B cell (primary cell): Measurements from ENCODE around the gene SIL1. TPM values are rescaled to one million over a fixed set of nuclear protein-coding genes. Genes with fewer than 3 reads are reported as not detected.

Experiments used
- ATAC-seq: fragments of 200-7000 bp; cut with Tn5 transposase; one replicate; pipeline ENCODE4 v1.10.0; 2021; ENCODE audit warnings: low read depth, mild to moderate bottlenecking, moderate number of reproducible peaks, moderate library complexity
- CTCF ChIA-PET: fragments of 350-600 bp; sonication (Branson Sonifier 250); formaldehyde crosslinking; loops from one replicate; lab custom pipeline; 2021; ENCODE audit warnings: antibody characterized with exemption, inconsistent platforms; lab: Charles Lee
- POLR2A ChIA-PET: fragments of 350-600 bp; sonication (Branson Sonifier 250); formaldehyde crosslinking; loops from one replicate; lab custom pipeline; 2021; ENCODE audit warnings: antibody characterized with exemption; lab: Charles Lee
- DNase-seq: peaks from one replicate; pipeline ENCODE4 v3.0.0; 2013
- H2AFZ ChIP-seq: 2 replicates; pipeline ENCODE4 v1.6.1; 2012; ENCODE audit warnings: mild to moderate bottlenecking, low read depth, low read length; ENCODE audit not compliant: insufficient read depth, poor library complexity, severe bottlenecking
- H3K27ac ChIP-seq, 2 donors: 1 replicate in 1 of 2; 2 replicates in 1 of 2; pipeline ENCODE4 v1.5.1; 2012 to 2013; ENCODE audit warnings: low read length in 2 of 2, mild to moderate bottlenecking in 2 of 2, moderate library complexity in 1 of 2
- H3K27me3 ChIP-seq, 4 experiments: fragments of 200-600 bp in 1 of 4; sonication (generic) in 1 of 4; replicated peaks in 1 of 4; 1 replicate in 2 of 4; 2 replicates in 2 of 4; pipeline versions ENCODE4 v1.6.1 to v1.7.0; 2013 to 2016; ENCODE audit warnings: low read length in 3 of 4, mild to moderate bottlenecking in 2 of 4, mixed read lengths in 1 of 4, moderate library complexity in 1 of 4; ENCODE audit not compliant: insufficient read depth in 4 of 4, control insufficient read depth in 3 of 4; ENCODE audit errors: control extremely low read depth in 1 of 4
- H3K36me3 ChIP-seq, 2 experiments: replicated peaks in 1 of 2; 1 replicate in 1 of 2; 2 replicates in 1 of 2; pipeline versions ENCODE4 v1.6.1 to v1.7.1; 2013; ENCODE audit warnings: low read length in 1 of 2; ENCODE audit not compliant: insufficient read depth in 2 of 2, control insufficient read depth in 1 of 2; ENCODE audit errors: control extremely low read depth in 1 of 2, extremely low read depth in 1 of 2
- H3K4me1 ChIP-seq, 2 donors: fragments of 200-600 bp in 1 of 2; sonication (generic) in 1 of 2; 1 replicate in 1 of 2; 2 replicates in 1 of 2; pipeline versions ENCODE4 v1.5.1 to v1.6.1; 2013 to 2017; ENCODE audit warnings: low read length in 2 of 2; ENCODE audit not compliant: control insufficient read depth in 2 of 2, insufficient read depth in 2 of 2
- H3K4me2 ChIP-seq: replicated peaks from 2 replicates; pipeline ENCODE3; 2012; ENCODE audit warnings: mild to moderate bottlenecking, low read depth, low read length; ENCODE audit not compliant: poor library complexity, severe bottlenecking
- H3K4me3 ChIP-seq, 5 experiments: fragments of 200-600 bp in 1 of 5; sonication (generic) in 1 of 5; 1 replicate in 3 of 5; 2 replicates in 2 of 5; pipeline versions ENCODE4 v1.5.1 to v1.7.0; 2011 to 2016; ENCODE audit warnings: low read length in 4 of 5, mild to moderate bottlenecking in 4 of 5, low read depth in 2 of 5, control low read depth in 1 of 5, moderate library complexity in 1 of 5; ENCODE audit not compliant: insufficient read depth in 1 of 5; ENCODE audit errors: control extremely low read depth in 1 of 5, extremely low read depth in 1 of 5
- H3K79me2 ChIP-seq: fragments of 200-600 bp; sonication (generic); one replicate; pipeline ENCODE4 v1.6.0; 2016; ENCODE audit warnings: low read length; ENCODE audit not compliant: control insufficient read depth, insufficient read depth
- H3K9ac ChIP-seq: fragments of 200-600 bp; sonication (generic); 2 replicates; pipeline ENCODE4 v1.6.1; 2017; ENCODE audit warnings: mild to moderate bottlenecking, low read length, moderate library complexity
- H3K9me3 ChIP-seq, 3 donors: one replicate each; pipeline versions ENCODE4 v1.6.1 to v1.7.1; 2013; ENCODE audit warnings: low read length in 2 of 3; ENCODE audit not compliant: control insufficient read depth in 2 of 3, insufficient read depth in 1 of 3; ENCODE audit errors: control extremely low read depth in 1 of 3
- H4K20me1 ChIP-seq: 2 replicates; pipeline ENCODE4 v1.6.0; 2012; ENCODE audit warnings: mild to moderate bottlenecking, low read length; ENCODE audit not compliant: insufficient read depth, control insufficient read depth, poor library complexity, severe bottlenecking
- H3K27ac Mint-ChIP-seq: one replicate; pipeline ENCODE4 v1.8.0; 2021; ENCODE audit warnings: mixed read lengths
- H3K27me3 Mint-ChIP-seq: one replicate; pipeline ENCODE4 v1.8.0; 2021; ENCODE audit warnings: mixed read lengths
- H3K4me1 Mint-ChIP-seq: one replicate; pipeline ENCODE4 v1.8.0; 2021; ENCODE audit warnings: mixed read lengths
- H3K4me3 Mint-ChIP-seq: one replicate; pipeline ENCODE4 v1.8.0; 2021; ENCODE audit warnings: mixed read lengths
- H3K9me3 Mint-ChIP-seq: one replicate; pipeline ENCODE4 v1.8.0; 2022; ENCODE audit warnings: mixed read lengths; ENCODE audit not compliant: insufficient read depth
- CTCF ChIP-seq: fragments of 200-600 bp; IDR thresholded peaks from one replicate; pipeline ENCODE4 v1.8.0; 2022; ENCODE audit warnings: antibody characterized with exemption, mild to moderate bottlenecking
- EZH2 ChIP-seq: IDR thresholded peaks from 2 replicates; pipeline ENCODE4 v1.6.1; 2012; ENCODE audit warnings: borderline replicate concordance, low read depth, mild to moderate bottlenecking, moderate library complexity, low read length; ENCODE audit not compliant: insufficient read depth, poor library complexity, severe bottlenecking
- WGBS: methylation state at CpG from one replicate; pipeline ENCODE4 v1.1.5; 2013; ENCODE audit warnings: missing lambda C conversion rate; ENCODE audit not compliant: insufficient coverage; 5-methylcytosine and 5-hydroxymethylcytosine counted together
- intact Hi-C: fragments of 100-400 bp; cut with micrococcal nuclease; formaldehyde crosslinking; loops from one replicate; pipeline ENCODE4 v1.10.0; 2022
- polyA plus RNA-seq: library from polyadenylated mRNA; depleted of rRNA; stranded (reverse); fragments of >200 nt; gene quantifications from 2 replicates; pipeline ENCODE4 v1.2.3, GENCODE V29; 2012
- small RNA-seq: library from RNA; depleted of rRNA; stranded (forward); fragments of <200 nt; gene quantifications from one replicate; pipeline ENCODE3, GENCODE V24; 2012; ENCODE audit warnings: low replicate concordance, low read depth; ENCODE audit not compliant: insufficient read length
- total RNA-seq, 2 donors: library from RNA; stranded (reverse); fragments of 120-200 nt in 1 of 2; gene quantifications; 1 replicate in 1 of 2; 2 replicates in 1 of 2; pipeline versions ENCODE4 v1.2.3 to v1.2.4, GENCODE V29; 2013 to 2022

Gene SIL1
- total and polyA plus RNA-seq, 2 donors (not counting 1 experiment from before 2014, with no cell fraction given), result 16.9 to 19.8 TPM

- CTCF ChIA-PET, result no interaction called here
- POLR2A ChIA-PET, result no interaction called here
- H3K4me1 ChIP-seq, result no peaks in the 10 kb centered on the region
- H3K9me3 ChIP-seq, result peaks cover 0 to 3% (median 0%) of the 10 kb centered on the region in 3 donors
- no peaks in the 10 kb centered on the region for H3K27me3 Mint-ChIP-seq
- H3K27ac Mint-ChIP-seq, result no peak overlapping the region
- intact Hi-C loops, result no loop called here
- no CpG with 5 or more reads among the region's 2 CpGs for WGBS
- no peaks in the 10 kb centered on the region for H3K27me3 ChIP-seq
- ATAC-seq, result no peak
- H2AFZ ChIP-seq, result no peak overlapping the region
- H3K4me2 ChIP-seq, result no peak overlapping the region
- H3K36me3 ChIP-seq, result peaks cover 0 to 3% of the 10 kb centered on the region in 2 experiments
- H3K9me3 Mint-ChIP-seq, result no peaks in the 10 kb centered on the region
- H3K4me1 Mint-ChIP-seq, result peaks cover 6% of the 10 kb centered on the region
- no peak overlapping the region for H3K27ac ChIP-seq
- no peak overlapping the region for H3K4me3 ChIP-seq
- TF ChIP-seq EZH2, result no peak
- no peak for TF ChIP-seq CTCF
- H4K20me1 ChIP-seq, result no peaks in the 10 kb centered on the region
- no peak overlapping the region for H3K9ac ChIP-seq
- H3K79me2 ChIP-seq, result no peaks in the 10 kb centered on the region
- DNase-seq, result no peak
- no peak overlapping the region for H3K4me3 Mint-ChIP-seq
Observed at GRCh38 chr5:138898742-138899141, 299.4 kb downstream of the SIL1 start.

GRCh38 chr5:138898299-138898698 is 299.9 kb downstream of the SIL1 start:
- no peaks in the 10 kb centered on the region for H4K20me1 ChIP-seq
- H2AFZ ChIP-seq, result no peak overlapping the region
- Mint-ChIP-seq H3K27me3 (no peaks in the 10 kb centered on the region), H3K9me3 (no peaks in the 10 kb centered on the region), H3K4me3 (no peak overlapping the region), H3K4me1 (peaks cover 6% of the 10 kb centered on the region), H3K27ac (no peak overlapping the region)
- WGBS, result no CpG with 5 or more reads among the region's 1 CpG
- no peaks in the 10 kb centered on the region for H3K36me3 ChIP-seq
- ATAC-seq (no peak), DNase-seq (no peak)
- H3K4me1 ChIP-seq, result no peaks in the 10 kb centered on the region
- intact Hi-C loops, result no loop called here
- no peaks in the 10 kb centered on the region for H3K27me3 ChIP-seq
- TF ChIP-seq CTCF (no peak), EZH2 (no peak)
- no peak overlapping the region for H3K4me2 ChIP-seq
- no peaks in the 10 kb centered on the region for H3K79me2 ChIP-seq
- H3K27ac ChIP-seq, result no peak overlapping the region
- CTCF ChIA-PET, result no interaction called here
- H3K4me3 ChIP-seq, result no peak overlapping the region
- H3K9ac ChIP-seq, result no peak overlapping the region
- H3K9me3 ChIP-seq, result peaks cover 0 to 3% (median 0%) of the 10 kb centered on the region in 3 donors
- POLR2A ChIA-PET, result no interaction called here

Small RNA genes lying within 50 kb of the gene (small RNA-seq; reads per million reads assigned to genes)
- not detected for gene RNU6-572P

Other genes with a start within 250 kb of the SIL1 start
- gene MATR3, start 95.4 kb upstream of the SIL1 start, total RNA-seq, result 243 and 271 TPM in 2 replicates
- 76.7 and 179 TPM in 2 replicates for gene MATR3, start 95.4 kb upstream of the SIL1 start, polyA plus RNA-seq
- gene PAIP2, start 143.5 kb upstream of the SIL1 start, total RNA-seq, result 109 and 121 TPM in 2 replicates
- gene PAIP2, start 143.5 kb upstream of the SIL1 start, polyA plus RNA-seq, result 38.5 and 99.0 TPM in 2 replicates
- gene SLC23A1, start 184.9 kb upstream of the SIL1 start, total RNA-seq, result 5.8 and 6.4 TPM in 2 replicates
- gene SLC23A1, start 184.9 kb upstream of the SIL1 start, polyA plus RNA-seq, result 9.6 and 12.3 TPM in 2 replicates
- 71.8 and 72.2 TPM in 2 replicates for gene MZB1, start 191.5 kb upstream of the SIL1 start, total RNA-seq
- 306 and 375 TPM in 2 replicates for gene MZB1, start 191.5 kb upstream of the SIL1 start, polyA plus RNA-seq
- gene PROB1, start 196.7 kb upstream of the SIL1 start, total RNA-seq, result 3.0 and 3.7 TPM in 2 replicates
- gene PROB1, start 196.7 kb upstream of the SIL1 start, polyA plus RNA-seq, result 1.1 and 1.2 TPM in 2 replicates
- 6.4 and 8.2 TPM in 2 replicates for gene SPATA24, start 205.7 kb upstream of the SIL1 start, total RNA-seq
- gene SPATA24, start 205.7 kb upstream of the SIL1 start, polyA plus RNA-seq, result 2.0 and 4.6 TPM in 2 replicates
- gene DNAJC18, start 241.2 kb upstream of the SIL1 start, total RNA-seq, result 13.6 and 16.5 TPM in 2 replicates
- gene DNAJC18, start 241.2 kb upstream of the SIL1 start, polyA plus RNA-seq, result 2.0 and 2.1 TPM in 2 replicates